NCI-H446 (cell line): ENCODE data around the gene RBM23.
"Not testable (repeated sequence)": the region's sequence is repeated elsewhere in the genome, so short reads cannot be mapped to it uniquely, and the experiment has no call there.

Source experiments
- DNase-seq, 2 experiments: peaks; one replicate each; lab custom pipeline; 2025; lab: John Stamatoyannopoulos, UW

Gene RBM23

DNA sequence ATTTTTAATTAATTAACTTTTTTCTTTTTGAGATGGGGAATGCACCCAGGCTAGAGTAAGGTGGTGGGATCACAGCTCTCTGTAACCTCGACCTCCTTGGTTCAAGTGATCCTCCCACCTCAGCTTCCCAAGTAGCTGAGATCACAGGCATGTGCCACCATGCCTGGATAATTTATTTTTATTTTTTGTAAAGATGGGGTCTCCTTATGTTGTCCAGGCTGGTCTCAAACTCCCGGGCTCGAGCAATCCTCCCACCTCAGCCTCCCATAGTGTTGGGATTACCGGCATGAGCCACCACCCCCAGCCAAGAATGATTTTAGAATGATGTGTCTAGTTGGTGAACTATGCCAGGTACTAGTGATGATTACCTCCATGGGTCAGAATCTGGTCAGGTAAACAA, 54.0 kb downstream of the RBM23 start:
- no peak for DNase-seq

- DNase-seq: no peak
Observed at GRCh38 chr14:22861651-22862050, 57.3 kb downstream of the RBM23 start.

DNA sequence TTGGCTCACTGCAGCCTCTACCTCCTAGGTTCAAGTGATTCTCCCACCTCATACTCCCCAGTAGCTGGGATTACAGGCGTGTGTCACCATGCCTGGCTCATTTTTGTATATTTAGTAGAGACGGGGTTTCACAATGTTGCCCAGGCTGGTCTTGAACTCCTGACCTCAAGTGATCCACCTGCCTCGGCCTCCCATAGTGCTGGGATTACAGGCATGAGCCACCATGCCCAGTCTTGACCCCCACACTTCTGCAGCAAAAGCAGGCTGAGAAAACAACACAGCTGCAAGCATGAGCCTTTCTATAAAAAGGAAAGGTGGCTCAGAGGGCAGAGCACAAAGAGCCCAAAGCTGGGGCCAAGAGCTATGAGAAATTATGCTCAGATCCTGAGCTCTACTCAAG, 58.6 kb downstream of the RBM23 start:
- not testable (repeated sequence) for DNase-seq

GRCh38 chr14:22856428-22856827, 62.5 kb downstream of the RBM23 start:
- DNase-seq: no peak

- DNase-seq: no peak
Observed at GRCh38 chr14:22854963-22855724, 63.8 kb downstream of the RBM23 start.

- DNase-seq: not testable (repeated sequence)
Observed at GRCh38 chr14:22854296-22854695, 64.7 kb downstream of the RBM23 start.

GRCh38 chr14:22852940-22853767, 65.8 kb downstream of the RBM23 start:
- DNase-seq: peak; percentile 75 to 89

DNA sequence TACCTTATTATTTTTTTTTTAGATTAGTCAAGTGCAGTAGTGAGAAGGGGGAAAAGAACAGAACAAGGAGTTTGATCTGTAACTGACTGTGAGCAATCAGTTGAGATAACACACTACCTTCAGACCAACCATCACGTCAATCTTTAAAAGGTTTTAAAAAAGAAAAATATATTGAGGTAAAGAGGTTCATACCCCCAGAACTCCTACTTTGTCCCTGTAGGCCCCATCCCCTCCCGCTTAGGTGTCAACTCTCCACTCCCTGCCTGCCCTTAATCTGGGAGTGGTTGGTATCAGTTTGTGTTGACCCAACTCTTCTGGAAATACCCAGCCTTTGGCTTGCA, 66.4 kb downstream of the RBM23 start:
- DNase-seq: no peak

GRCh38 chr14:22852178-22852577, 66.8 kb downstream of the RBM23 start:
- not testable (repeated sequence) for DNase-seq

- DNase-seq: peak; percentile 68 to 79
Observed at GRCh38 chr14:22850944-22851764, 67.8 kb downstream of the RBM23 start.

GRCh38 chr14:22849212-22849819, 69.6 kb downstream of the RBM23 start:
- peak in 1 of 2 experiments; percentile 49 for DNase-seq

DNA sequence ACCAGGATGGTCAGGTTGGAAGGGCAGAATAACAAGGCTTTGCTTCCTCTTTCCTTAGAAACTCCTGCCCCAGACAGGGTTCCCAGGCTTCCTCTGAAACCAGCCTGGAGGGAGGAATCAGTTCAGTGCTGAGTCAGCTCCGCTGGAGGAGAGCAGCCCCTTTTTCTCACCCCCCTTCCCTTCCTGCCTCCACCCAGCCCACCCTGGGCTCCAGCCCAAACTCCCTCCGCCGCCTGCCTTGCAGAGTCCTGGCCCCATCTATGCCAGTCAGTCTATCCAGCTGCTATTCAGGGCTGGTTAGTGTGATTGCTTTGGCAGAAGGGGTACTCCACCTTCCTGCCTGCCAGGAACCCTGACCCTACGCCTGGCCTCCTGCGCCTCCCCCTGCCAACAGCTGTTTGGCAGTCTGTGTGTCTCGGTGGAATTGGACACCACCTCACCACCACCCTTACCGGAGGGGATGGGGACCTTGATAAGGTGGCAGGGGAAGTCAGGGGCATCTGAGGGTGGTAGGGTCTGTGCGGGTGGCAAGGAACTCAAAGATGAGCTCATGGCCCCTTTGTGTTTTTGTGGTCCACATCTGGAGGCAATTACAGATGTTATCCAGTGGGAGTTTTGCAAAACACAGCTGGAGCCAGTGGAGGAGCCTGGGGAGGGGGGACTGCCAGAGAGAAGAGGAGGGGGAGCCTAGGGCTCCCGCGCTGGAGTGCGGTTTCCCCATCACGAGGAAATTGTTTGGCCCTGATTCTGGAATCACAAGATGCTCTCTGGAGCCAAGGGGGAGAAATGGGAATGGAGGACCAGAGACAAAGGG, 70.4 kb downstream of the RBM23 start:
- DNase-seq: peak; percentile 66 to 88

- no peak for DNase-seq
Observed at GRCh38 chr14:22847661-22848341, 71.1 kb downstream of the RBM23 start.

DNA sequence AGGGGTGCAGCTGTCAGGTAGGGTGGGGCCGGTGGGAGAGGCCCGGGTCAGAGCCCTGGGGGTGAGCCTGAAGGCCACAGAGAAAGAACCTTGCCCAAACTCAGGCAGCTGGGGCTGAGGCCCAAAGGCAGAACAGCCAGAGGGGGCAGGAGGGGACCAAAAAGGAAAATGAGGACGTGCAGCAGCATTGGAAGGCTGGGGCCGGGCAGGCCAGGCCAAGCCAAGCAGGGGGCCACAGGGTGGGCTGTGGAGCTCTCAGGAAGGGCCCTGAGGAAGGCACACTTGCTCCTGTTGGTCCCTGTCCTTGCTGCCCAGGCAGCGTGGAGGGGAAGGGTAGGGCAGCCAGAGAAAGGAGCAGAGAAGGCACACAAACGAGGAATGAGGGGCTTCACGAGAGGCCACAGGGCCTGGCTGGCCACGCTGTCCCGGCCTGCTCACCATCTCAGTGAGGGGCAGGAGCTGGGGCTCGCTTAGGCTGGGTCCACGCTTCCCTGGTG, 72.1 kb downstream of the RBM23 start:
- DNase-seq: no peak

DNA sequence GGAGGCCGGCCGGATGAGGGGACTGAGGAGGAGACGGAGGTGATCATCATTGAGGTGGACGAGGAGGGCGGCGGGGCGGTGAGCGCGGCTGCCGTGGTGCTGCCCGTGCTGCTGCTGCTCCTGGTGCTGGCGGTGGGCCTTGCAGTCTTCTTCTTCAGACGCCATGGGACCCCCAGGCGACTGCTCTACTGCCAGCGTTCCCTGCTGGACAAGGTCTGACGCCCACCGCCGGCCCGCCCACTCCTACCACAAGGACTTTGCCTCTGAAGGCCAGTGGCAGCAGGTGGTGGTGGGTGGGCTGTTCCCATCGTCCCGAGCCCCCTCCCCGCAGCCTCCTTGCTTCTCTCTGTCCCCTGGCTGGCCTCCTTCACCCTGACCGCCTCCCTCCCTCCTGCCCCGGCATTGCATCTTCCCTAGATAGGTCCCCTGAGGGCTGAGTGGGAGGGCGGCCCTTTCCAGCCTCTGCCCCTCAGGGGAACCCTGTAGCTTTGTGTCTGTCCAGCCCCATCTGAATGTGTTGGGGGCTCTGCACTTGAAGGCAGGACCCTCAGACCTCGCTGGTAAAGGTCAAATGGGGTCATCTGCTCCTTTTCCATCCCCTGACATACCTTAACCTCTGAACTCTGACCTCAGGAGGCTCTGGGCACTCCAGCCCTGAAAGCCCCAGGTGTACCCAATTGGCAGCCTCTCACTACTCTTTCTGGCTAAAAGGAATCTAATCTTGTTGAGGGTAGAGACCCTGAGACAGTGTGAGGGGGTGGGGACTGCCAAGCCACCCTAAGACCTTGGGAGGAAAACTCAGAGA, 72.9 kb downstream of the RBM23 start:
- DNase-seq: no peak

DNA sequence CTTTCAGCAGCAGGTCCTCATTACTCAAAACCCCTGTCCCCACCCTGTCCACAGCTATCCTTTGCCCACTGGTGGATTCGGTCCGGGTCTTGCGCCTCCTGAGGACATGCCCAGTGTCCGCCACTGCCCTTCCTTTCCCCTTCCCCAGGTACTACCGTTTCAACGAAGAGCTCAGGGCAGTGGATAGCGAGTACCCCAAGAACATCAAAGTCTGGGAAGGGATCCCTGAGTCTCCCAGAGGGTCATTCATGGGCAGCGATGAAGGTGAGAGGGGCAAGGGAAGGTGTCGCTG, 73.9 kb downstream of the RBM23 start:
- DNase-seq: no peak

- no peak for DNase-seq
Observed at GRCh38 chr14:22844221-22845102, 74.5 kb downstream of the RBM23 start.
